NCI-H1694 treated with DMSO at 0.1 percent for 48 hours (cell line): ENCODE measurements around the gene RNF19B.

ENCODE experiments used
- DNase-seq: peaks from one replicate; lab custom pipeline; 2025; lab: John Stamatoyannopoulos, UW

Gene RNF19B

DNA sequence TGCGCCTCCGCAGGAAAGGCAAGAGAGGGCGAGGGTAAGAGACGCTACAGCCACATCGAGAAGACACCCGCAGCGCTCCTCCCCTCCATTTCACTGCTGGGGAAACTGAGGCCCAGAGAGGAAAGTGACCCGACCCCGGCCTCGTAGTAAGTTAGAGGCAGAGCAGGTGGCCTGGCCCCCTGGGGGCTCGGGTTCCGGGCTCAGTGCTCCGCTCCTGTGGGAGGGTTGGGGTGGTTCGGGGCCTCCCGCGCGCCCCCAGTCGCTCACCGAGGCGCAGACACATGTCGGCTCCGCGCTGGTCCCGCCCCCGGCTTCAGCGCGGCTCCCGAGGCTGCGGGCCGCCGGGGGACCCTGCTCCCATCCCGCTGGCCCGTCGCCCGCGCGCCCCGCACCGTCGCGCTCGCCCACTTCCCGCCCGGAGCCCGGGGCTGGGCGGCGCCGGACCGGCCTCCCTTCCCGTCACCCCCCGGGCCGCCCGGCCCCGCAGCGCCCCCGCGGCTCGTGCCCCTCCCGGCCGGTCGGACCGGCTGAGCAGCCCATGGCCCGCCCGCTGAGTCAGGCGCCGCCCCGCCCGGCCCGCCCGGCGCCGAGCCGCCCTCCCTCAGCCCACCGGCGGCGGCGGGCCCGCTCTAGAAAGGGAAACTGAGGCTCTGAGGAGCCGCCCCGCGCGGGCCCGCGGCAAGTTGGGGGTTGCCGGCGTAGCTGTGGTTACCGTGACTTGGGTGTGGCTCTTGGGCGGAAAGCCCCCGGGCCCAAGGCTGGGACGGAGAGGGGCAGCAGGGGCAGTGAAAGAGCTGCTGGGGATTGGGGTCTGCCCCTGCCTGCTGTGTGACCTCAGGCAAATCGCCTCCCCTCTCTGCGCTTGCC, 63.4 kb downstream of the RNF19B start, which contains the start of gene TMEM54:
TSS of gene TMEM54 (minus strand) at position 434 of the 867 bp plus-strand sequence. CDS start at position 283, 151 bp downstream.
- DNase-seq = no peak

DNA sequence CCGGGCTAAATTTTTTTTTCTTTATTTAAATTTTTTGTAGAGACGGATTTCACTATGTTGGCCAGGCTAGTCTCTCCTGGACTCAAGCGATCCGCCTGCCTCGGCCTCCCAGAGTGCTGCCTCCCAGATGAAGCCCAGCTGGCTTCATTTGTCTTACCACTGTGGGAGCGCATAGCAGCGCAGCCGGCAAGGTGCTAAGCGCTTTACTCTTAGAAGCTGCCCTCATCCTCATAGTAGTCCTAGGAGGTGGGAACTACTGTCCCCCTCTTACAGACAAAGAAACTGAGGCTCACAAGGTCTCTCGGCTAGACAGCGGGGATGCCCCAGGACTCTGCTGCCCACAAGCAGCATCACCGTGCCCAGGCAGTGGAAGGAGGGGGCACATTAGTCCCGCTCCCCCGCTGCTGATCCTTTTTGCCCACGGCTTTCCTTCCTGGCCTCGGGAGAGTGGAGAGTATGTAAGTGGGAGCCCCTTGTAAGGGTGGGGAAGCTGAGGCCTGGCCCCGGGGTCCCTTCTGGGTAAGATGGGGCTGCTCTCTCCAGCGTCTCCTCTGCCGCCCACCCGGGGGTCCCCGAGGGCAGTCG, 64.1 kb downstream of the RNF19B start:
- DNase-seq = no peak

DNA sequence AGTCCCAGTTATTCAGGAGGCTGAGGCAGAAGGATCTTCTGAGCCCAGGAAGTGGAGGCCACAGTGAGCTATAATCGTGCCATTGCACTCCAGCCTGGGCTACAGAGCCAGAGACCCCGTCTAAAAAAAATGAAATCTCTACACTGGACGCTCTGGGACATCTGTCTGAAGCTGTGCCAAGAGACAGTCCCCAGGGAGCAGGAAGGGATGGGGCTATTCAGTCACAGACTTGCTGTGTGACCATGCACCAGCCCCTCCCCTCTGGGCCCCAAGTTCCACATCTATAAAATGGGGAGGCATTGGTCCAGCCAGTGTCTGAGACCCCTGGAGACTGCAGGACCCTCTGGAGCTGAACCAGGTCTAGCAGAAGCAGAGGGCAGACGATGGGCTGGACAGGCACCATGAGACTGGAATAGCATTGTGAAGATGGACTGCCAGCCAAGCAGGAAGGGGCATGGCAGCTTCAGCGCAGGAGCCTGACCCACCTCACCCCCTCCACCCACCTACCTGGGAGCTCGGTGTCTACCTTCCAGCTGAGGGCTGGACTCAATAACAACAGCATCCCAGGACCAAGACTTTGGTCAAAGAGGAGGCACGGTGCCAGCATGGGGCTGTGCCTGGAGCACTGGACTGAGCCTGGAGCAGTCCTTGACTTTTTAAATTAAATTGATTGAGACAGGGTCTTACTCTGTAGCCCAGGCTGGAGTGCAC, 64.9 kb downstream of the RNF19B start:
- DNase-seq = no peak

DNA sequence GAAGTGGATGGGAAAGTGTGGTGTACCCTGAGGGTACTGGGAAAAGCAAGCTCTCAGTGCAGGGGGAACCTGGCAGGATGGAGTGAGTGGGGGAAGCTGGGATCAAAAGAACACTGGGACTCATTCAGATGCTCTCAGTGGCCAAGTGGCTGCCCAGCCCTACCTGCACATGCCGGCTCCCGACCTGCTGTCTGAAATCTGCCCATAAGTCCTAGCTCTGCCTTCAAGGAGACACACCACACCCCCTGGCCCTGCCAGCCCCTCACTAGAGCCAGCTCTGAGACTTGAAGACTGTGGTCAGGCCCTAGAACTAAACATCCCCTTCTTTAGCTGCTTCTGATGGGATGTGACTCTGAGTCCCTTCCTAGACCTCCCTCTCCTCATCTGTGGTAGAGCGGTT, 65.7 kb downstream of the RNF19B start:
- DNase-seq = no peak

DNA sequence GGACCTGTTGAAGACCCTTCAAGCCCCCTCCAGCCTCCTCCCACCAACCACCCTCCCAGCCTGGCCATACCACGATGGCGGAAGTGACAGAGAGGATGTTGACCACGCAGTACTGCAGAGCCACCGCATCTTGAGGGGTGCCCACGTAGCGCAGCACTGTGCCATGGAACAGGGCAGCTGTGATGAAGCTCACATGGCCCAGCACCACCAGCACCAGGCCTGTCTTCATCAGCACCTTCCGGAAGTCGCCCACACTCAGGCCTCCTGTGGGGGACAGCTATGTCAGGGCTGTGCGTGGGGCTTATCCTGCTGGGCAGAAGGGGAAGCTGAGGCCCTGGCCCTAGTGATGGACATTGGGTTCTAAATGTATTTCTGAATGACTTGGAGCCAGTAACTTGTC, 66.6 kb downstream of the RNF19B start:
- DNase-seq = no peak

DNA sequence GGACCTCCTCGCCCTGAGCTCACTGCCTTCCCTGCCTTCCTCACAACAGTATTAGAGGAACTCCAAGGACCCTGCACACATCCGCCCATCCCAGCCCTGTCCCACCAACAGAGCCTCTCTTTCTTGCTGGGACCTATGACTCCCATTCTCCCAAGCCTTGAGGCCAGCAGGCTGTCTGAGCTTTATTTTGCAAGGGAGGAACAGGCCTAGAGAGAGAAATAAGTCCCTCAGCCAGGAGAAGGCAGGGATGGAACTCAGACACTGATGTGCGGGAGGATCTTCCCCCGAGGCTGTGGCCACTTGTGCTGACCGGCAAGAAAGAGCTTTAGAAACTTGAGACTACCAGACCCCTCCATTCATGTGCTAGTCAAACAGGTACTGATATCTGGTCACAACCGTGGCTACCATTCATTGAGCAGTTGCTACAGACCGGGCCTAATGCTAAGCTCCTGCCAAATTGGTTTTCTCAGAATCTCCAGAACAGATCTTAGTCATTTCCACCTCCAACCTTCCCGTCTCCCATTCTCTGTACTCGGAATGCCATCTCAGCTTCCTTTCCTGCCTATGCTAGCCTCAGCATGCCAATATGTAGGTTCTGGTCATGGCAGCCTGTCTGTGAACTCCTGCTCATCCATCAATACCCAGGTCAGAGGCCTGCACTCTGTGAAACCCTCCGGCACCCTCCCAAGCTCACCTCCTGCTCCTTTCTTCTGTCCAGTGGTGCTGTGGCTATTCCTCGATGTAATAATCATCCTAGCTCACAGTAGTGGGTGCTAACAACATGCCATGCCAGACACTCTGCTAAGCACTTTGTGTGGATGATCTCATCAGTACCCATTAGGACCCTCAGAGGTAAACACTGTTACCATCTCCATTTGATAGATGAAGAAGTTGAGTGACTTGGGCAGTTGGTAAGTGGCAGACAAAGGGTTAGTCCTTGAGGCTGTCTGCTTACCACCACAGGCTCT, 67.2 kb downstream of the RNF19B start:
- DNase-seq = no peak

DNA sequence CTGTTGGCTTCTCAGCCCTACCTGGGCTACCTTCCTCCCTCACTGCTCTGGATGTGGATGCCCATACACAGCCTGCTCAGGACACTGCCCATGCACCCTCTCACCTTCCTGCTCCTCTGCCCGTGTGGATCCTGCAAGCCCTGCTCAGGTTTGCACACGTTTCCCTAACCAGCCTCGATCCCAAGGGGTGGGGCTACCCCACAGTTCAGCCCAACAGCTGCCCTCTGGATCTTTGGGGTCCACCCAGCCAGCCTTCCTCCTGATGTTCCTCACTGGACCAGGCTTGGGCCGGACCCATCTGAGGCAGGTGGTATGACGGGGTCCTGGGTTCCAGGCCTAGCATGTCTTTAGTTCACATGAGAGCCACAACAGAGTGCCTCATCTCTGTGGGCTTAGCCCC, 68.2 kb downstream of the RNF19B start:
- DNase-seq = no peak

DNA sequence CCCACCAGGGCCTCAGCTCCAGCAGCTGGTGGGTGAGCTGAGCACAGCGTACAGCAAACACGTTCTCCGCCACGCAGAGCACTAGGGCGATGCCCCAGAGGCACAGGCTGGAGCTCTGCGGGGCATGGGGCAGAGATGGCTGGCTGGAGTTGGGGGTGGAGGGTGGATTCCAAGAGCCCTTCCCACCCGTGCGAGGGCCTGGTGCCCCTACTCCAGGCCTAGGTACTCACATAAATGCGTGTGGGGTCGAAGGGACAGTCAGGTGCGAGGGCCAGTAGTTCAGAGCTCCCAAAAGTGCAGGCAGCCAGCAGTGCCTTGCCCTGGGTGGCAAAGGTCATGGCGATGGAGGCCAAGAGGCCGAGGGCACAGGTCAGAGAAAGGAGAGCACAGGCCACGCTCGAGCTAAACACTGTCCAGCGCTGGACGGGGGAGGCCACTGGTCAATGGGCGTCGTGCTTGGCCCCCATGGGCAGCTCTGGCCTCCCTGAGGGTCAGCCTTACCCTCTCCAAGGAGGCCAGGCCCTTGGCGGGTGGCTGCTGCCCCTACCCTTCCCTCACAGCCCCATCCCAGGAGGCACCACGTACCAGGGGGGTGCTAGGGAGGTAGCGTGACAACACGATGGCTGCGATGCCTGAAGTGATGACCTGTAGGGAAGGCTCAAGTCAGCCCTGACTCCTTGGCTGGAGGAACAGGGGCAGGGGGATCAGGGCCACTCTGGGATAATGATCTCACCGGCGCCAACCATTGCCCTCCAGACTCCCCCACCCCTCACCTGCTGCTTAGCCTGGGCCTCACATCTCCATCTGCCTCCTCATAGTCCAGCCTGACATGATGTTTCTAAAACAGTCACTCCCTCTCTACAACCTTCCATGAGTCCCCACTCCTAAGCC, 69.0 kb downstream of the RNF19B start:
- DNase-seq = no peak

DNA sequence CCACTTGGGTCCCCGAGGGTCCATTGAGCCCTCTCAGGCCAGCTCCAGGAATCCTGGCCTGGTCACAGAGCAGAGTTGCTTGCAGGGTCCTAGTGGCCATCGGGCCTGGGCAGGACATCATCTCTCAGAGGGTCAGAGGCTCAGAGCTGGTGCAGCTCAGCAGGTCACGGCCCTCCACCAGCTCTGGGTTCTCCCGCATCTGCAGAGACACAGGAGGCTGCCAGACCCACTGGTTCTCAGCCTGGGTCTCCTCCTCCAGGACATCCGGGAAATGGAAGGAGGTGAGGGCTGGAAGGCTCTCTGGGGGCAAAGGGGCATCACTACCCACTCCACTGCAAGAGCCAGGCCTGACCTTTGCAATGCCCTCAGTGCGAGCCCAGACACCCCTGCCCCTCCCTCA, 69.9 kb downstream of the RNF19B start:
- no peak for DNase-seq

DNA sequence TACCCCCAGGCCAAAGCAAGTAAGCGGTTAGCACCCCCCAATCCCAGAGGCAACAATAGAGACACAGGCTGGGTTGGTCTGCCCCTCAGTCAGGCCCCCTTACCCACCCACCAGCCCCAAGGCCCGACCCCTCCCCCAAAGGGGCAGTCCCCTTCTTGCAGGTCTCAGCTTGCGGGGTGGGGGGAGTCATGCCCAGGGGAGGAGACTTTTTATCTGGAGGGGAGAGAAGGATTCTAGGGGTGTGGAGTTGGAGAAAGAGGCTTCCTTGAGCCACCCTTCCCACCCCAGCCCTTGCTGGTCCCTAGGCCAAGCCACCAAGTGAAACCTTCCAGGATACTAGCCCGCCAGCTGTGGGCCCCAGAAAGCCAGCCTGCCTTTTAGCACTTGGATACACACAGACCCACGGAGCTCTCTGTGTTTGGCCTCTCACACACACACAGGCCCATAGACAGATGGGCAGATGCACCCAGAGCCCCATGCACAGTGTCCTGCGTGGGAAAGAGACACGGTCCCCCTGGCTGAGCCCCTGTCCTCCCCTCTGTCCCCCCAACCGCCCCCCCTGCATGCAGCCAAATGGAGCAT, 70.5 kb downstream of the RNF19B start:
- peak; percentile 33 for DNase-seq

DNA sequence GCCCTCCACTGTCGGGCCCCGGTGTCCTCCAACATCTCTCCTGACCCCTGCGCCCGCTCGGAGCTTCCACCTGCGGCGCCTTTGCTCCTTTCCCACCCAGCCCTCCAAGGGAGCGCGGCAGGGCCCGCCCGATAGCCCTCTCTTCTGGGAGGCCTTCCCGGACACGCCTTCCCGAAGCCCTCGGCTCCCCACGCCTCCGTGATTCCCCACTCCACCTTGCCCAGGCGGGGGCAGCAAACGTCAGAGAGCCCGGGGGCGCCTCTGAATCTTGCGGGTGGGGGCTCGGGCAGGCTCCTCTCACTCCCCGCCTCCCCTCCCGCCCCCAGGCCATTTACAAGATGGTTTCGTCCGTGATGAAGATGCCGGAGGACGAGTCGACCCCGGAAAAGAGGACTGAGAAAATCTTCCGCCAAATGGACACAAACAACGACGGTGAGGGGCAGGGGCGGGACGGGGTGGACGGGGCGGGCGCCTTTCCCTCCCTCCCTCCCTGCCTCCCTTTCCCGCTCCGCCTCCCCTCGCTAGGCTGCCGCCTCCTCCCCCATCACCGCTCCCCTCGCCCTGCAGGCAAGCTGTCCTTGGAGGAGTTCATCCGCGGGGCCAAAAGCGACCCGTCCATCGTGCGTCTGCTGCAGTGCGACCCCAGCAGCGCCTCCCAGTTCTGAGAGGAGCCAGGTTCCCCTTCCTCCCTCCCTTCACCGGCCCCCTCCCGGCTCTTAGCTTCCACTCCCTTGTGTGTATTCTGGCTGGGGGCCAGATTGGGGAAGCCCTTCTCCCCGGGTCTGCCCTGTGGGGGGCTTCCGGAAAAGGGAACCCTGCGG, 71.2 kb downstream of the RNF19B start:
- peak; percentile 50 for DNase-seq

DNA sequence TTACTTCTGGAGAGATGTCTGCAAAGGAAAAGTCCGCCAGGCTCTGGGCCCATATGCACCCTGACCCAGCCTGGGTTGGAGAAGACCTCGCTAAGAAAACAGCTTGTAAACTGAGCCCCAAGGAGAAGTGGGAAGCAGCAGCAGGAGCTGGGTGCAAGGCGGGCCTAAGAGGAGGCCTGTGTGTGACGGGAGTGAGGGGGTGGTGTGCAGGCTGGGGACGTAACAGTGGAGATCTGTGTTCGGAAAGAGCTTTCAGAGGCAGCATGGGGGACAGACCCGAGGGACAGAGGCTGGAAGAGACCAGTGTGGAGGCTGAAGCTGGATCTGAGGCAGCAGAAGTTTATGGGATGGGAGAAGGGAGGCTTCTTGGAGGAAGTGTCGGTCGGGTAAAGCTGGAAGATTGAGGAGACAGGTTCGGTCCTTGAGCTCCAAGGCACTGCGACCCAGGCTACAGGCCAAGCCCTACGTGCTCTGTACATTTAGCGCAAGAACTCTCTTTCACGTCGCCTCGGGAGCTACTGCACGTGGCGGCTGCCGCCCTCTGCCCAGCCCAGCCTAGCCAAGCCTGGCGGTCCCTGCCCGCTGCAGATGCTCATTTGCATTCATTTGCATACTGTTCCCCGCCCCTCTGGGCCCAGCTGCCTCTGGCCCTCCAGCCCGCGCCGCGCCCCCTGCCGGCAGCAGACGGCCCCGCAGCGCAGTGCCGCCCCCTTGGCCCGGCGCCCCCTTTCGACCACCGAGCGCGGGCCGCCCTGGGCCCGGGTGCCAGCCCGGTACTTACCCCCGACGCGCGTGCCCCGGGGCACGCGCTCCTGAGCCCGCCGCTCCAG, 72.0 kb downstream of the RNF19B start:
- peak; percentile 50 for DNase-seq

DNA sequence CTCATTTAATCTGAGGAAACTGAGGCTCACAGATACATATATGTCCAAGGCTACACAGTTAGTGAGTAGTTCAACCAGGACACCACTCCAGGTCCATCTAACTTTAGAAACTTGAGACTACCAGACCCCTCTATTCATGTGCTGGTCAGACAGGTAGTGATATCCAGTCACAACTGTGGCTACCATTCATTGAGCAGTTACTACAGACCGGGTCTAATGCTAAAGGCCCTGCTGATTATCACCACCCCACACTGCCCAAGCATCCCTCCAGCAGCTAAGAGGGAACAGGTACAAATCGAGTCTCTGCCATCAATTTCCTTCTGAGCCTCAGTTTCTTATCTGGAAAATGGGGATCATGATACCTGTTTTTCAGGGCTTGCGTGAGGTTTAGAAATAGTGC, 73.0 kb downstream of the RNF19B start:
- no peak for DNase-seq

DNA sequence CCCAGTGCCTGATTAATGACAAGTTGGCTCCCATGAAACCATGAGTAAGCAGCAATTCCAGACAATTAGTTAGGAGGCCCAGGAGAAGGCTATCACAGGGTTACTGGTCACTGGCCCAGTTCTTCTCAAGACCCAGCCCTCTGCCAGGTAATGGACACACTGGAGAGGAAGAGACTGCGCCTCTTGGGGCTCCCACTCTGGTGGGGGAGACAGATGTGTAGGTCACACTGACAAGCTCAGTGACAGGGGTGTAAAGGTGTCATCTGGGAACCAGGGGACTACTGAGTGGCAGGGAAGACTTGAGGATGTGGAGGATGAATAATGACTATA, 73.4 kb downstream of the RNF19B start:
- DNase-seq = no peak

DNA sequence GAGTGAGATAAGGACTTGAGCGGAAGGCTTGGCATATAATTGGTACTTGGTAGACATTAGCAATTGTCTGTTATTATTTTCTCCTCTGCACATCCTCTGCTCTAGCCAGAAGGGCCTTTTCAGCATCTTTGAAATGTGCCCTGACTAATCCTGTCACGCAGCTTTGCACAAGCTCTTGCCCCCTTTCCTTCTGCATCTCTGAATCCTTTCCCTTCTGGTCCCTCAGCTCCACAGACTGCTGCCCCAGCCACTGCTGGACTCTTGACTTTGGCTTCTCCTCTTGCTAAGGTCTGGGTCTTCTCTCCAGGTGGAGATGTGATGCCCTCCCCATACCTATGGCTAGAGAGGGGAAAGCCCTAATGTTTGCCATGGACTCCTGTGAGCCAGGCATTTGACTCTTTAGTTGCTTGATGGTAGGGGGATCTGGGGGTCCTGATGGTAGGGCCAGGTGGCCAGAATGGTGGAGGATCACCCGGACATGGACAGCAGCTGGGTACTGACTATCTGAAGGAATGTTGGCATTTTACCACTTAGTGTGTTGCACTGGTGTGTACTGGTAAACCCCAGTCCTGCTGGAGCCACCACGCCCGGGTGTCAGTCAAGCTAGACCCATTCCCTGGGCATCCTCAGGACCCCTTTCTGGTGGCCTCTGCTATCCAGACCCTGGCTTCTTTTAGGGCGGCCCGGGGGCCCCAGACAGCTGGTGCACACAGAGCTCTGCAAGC, 73.9 kb downstream of the RNF19B start:
- no peak for DNase-seq

DNA sequence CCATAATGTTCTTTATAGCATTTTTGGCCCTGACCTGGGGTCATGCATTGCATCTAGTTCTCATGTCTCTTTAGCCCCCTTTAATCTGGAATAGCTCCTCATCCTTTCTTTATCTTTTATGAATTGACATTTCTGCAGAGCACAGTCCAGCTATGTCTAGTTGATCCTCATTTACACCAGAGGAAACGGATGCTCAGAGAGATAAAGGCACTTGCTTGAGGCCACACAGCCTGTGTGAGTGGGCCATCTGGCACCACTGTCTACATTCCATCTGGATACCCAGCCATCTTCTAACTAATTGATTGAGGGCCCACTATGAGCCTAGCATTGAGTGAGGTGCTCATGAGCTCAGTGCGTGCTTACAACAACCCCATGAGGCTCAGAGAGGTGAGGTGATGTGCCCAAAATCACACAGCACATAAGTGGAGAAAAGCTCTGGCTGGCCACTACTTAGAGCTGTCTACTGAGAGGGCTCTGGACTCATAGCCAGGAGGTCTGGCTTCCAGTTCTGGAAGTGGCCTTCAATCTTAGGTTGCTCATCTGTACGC, 74.8 kb downstream of the RNF19B start:
- no peak for DNase-seq

DNA sequence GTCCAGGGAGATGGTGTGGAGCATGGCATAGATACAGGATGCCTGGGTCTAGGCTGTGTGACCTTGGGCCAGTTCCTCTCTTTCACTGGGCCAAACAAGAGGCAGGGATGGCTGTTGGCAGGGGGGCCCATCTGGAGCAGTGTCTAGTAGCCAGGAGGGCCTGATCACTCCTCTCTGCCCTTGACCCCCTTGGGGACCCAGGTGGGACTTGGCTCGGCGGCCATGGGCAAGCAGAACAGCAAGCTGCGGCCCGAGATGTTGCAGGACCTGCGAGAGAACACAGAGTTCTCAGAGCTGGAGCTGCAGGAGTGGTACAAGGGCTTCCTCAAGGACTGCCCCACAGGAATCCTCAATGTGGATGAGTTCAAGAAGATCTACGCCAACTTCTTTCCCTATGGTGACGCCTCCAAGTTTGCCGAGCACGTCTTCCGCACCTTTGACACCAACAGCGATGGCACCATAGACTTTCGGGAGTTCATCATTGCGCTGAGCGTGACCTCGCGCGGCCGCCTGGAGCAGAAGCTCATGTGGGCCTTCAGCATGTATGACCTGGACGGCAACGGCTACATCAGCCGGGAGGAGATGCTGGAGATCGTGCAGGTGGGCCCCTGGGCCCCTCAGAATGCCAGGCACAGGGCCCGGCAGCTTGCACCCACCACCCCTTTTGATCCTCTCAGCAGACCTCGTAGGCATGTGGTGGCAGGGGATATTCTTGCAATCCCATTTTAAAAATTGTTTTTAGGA, 75.8 kb downstream of the RNF19B start:
- DNase-seq = no peak
